ENCODE measurements around the gene ADCY10. TPM values are rescaled to one million over a fixed set of nuclear protein-coding genes. Genes with fewer than 3 reads are reported as not detected.

ADCY10 gene
- total RNA-seq, 1 donor from 2014 or later: 1.9 TPM

DNA sequence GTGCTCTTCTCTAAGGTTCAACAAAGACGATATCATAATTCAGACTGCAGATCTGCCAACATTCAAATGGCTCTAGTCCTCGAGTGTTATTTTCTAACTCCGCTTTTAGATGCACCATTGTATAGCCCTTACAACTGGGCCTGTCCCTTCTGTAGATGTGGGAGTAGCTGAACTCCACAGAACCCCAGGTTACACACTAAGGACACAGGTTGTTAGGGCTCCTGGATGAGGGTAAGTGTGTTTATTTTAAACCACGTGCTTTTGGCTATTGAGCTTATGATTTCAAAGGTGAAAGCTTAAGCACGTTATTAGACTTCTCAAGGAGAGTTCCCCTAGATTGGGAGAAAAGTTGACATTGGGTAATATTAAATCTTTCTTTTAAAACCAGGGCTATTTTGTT lies 127.4 kb downstream of the ADCY10 start:
- no peak for DNase-seq (ENCODE audit: low spot score)

DNA sequence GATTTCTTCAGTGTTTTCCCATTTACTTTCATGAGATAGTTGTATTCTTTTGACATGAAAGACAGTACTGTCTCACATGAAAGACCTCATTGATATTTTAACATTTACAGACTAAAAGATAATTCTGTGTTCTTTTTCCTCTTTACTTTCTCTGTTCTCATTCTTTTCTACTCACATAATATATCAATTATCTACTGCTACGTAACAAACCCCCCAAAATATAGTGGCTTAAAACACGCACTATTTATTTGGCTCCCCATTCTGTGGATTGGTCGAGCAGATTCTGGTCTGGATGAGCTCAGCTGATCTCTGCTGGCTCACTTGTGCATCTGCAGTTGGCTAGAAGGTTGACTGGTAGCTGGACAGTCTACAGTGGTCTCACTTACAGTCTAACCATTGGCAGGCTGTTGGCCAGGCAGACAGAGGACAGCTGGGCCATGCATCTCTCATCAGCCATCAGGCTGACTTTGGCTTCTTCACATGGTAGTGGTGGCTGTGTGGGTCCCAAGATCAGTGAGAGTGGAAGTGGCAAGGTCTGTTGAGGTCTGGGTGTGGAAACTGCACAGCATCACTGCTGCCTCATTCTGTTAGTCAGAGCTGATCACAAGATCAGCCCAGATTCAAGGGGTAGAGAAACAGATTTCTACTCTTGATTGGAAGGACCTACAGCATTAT lies 128.9 kb downstream of the ADCY10 start:
- no peak for DNase-seq (ENCODE audit: low spot score)

DNA sequence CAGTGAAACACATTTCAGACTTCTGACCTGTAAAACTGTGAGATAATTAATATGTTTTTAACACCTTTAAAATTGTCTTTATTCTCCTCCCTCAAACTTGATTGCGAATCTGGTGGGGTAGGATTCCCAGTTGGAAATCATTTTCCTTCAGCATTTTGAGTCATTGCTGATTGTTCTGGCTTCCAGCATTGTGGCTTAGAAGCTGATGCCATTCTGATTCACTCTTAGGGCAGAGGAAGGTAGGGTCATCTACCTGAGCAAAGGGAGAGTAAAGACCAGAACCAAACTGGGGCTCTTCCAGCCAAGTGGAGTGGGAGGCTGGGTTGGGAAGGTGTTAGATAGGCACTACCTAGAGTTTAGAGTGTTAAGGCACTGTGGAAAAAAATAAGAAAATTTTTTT lies 131.0 kb downstream of the ADCY10 start:
- no peak for DNase-seq (ENCODE audit: low spot score)

DNA sequence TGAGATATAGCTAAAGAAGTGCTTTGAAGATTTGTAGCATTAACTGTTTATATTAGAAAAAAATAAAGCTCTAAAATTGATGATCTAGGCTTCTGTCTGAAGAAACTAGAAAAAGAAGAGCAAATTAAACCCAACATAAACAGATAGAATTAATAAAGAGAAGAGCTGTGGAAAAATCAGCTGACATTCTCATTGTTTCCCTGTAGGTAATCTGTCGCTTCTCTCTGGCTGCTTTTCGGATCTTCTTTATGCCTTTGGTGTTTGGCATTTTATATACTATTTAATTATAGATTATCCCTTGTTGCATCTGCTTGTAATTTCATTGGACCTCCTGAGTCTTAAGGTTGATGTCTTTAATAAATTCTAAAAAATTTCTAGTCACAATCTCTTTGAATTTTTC lies 132.4 kb downstream of the ADCY10 start:
- no peak for DNase-seq (ENCODE audit: low spot score)

DNA sequence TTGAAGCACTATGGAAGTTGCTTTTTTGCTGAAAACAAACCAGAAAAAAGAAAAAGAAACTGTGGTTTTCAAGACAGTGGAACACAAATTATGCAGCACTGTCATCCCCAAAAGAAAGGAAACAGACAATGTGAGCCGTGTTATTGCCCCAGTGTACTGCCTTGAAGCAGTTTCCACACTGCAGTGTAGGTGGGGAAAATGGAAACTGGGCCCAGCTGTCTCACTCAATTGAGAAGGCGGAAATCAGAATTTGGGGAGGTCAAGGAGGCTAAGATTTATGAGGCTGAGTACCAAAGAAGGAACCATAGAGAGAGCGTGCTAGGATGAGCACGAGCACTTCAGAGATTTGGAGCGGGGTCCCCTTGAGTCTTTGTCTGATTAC lies 136.7 kb downstream of the ADCY10 start:
- DNase-seq (ENCODE audit: low spot score): no peak

DNA sequence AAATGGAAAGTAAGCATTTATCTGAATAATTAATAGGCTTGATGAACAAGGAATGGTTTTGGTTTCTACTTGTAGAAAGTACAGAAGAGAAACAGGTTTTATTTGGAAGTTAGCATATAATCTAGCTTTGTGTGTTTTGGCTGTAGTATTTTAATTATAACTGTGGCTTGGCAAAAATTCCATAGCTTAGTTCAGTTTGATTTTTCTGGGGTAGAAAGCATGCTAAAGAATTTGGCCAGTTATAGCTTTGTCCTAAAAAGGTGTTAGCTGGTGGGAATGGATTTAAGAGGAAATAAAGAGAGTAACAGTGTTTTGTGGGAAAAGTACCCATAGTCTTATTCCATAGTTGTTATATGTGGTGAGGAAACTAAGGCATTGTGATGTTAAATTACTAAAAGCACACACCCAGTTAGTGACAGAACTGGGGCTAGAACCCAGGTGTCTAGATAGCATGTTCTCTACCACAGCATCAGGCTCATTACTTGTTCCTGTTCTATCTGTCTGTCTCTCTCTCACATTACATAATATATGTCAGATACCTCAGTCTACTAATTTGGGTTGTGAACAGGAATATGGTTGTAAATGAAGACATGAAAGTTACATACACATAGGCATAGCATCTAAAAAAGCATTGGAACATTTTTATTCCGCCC lies 137.2 kb downstream of the ADCY10 start:
- no peak for DNase-seq (ENCODE audit: low spot score)

DNA sequence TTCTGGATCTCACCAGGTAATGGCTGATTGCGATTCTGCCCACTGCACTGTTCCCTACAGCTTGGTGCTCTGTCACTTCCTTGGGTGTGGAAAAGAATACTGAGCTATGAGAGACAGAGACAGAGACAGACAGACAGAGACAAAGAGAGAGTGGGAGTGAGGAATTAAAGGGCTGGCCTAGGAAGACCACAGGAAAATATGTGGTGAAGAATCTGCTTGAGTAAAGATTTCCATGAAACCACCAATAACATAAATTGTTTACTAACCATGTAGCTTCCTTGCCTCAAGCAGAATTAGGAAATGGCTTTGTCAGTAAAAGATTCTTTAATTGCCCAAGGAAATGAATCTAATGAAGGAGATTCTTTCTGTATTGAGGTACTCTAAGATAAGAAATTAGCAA lies 137.8 kb downstream of the ADCY10 start:
- DNase-seq (ENCODE audit: low spot score): no peak

DNA sequence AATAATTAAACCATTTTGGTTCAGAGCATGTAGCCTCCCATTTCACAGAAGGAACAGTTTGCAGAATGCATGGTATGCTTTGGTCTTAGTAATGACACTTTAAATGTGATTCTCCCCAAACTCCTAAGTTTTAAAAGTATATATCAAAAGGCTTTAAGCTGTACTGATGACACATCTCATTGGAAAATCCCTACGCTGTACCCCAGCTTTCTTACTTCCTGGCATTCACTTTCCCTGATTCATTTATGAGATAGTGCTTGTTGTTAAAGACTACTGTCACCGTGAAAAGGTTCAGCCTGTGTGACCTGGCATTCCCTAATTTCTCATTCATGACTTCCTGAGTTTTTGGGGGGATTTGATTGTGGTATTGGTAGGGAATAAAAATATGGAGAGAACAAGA lies 138.8 kb downstream of the ADCY10 start:
- no peak for DNase-seq (ENCODE audit: low spot score)

DNA sequence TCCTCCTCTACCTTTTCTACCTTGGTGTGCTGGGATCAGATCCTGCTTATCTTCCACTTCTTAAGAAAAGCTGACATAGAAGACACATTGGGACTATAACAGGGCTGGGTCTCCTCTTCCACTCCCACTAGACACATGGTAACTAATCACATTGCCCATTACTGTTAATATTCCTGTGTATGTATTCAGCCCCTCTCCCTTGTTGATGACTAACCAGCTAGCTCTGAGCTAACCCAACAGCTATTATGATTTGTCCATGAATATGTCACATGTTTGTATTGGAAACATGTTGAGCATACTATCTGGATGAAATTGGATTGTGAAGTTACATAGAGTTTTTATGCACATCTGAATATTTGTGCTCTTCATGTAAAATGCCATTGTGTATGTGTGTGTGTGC lies 139.2 kb downstream of the ADCY10 start:
- DNase-seq (ENCODE audit: low spot score): no peak

DNA sequence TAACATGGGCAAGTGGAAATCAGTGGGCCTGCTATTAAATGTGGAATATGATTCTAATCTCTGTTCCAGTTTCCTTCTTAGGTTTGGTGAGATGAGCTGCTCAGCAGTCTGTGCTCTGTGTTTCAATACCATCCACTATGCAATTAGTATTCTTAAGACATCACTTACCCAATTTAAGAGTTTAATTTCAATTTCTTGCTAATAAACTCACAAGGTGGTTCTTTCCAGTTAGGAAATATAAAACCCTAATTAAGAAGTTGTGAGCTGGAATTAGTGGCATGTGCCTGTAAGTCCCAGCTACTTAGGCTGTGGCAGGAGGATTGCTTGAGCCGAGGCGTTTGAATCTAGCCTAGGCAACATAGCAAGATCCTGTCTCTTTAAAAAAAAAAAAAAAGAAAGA lies 140.4 kb downstream of the ADCY10 start:
- no peak for DNase-seq (ENCODE audit: low spot score)

DNA sequence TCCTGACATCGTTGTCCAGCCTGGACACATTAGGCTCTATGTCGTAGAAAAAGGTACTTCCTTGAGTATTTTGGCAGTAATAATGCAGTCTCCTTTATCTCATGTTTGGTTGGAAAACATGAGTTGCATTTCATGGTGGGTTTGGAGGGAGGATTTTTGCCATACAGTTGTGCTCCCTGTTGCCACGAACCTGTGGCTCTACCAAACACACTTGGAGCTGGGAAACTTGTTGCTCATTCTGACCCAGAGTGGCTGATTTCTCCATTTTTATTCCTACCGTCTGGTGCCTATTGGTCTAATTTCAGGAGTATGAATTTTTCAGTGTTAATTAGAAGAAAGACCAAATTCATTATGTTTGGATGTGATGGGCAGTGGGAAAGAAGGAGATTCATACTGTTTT lies 141.5 kb downstream of the ADCY10 start:
- DNase-seq (ENCODE audit: low spot score): no peak

DNA sequence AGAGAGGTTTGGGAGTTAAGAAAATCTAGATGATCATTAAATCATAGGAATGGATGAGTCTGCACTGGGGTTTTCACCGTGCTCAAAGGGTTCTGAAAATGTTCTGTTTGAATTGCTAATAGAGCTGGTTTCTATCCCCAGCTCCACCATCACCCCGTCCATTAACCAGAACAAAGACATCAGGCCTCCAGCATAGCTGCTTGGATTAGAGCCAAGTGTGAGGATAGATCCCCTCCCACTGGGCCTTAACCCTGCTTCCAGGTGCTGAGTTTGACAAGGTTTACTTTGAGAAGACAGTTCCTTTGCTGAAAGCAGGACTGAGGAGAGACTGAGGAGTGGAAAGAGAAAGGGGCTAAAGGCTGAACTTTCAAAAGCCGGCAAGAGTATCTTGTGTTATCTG lies 143.8 kb downstream of the ADCY10 start:
- DNase-seq (ENCODE audit: low spot score): no peak

DNA sequence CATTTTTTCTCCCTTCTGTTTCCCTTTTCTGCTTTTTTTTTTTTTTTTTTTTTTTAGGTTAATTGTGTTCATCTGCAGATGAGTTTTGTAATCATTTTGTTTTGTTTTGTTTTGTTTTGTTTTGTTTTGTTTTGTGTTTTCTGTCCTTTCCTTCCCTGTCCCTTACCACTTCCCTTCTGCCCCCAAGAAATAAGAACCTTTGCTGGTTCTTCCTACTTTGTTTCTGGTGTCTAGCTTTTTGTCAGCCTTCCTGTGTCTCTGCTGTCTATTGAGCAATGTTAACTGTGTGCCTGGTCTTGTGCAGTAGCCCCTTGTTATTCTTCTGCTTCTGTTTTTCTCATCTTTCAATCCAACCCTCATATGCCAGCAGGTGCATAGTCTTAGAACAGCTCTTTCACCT lies 146.2 kb downstream of the ADCY10 start:
- no peak for DNase-seq (ENCODE audit: low spot score)

DNA sequence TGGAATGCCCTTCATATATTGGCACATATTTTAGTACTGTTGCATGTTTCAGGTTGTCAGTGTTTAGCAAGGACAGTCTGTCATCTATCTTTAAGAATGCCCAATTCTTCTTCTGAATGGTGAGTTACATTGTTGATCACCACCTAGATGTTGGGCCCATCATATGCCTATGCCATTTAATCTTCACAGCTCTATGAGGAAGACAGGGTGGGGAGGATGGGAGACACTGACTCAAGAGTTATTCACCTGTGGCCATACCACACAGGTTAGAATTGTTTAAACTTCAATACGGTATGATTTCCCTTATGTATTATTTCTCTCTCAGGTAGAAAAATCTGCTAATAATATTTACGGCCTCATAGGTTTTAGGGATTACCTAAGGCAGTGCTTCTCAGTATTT lies 147.4 kb downstream of the ADCY10 start:
- DNase-seq (ENCODE audit: low spot score): no peak

DNA sequence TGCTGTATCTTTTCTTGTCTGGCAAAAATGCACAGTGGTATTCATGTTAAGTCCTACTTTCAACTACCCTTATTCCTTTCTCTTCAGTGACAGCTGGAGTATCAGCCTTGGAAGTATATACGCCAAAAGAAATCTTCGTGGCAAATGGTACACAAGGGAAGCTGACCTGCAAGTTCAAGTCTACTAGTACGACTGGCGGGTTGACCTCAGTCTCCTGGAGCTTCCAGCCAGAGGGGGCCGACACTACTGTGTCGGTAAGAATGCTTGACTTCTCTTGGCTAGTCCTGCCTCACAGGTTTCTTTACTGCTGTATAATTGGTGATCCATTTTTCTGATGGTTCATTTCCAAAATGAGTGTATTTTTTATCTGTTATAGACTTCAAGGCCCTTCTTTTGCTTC lies 148.4 kb downstream of the ADCY10 start:
- no peak for DNase-seq (ENCODE audit: low spot score)

DNA sequence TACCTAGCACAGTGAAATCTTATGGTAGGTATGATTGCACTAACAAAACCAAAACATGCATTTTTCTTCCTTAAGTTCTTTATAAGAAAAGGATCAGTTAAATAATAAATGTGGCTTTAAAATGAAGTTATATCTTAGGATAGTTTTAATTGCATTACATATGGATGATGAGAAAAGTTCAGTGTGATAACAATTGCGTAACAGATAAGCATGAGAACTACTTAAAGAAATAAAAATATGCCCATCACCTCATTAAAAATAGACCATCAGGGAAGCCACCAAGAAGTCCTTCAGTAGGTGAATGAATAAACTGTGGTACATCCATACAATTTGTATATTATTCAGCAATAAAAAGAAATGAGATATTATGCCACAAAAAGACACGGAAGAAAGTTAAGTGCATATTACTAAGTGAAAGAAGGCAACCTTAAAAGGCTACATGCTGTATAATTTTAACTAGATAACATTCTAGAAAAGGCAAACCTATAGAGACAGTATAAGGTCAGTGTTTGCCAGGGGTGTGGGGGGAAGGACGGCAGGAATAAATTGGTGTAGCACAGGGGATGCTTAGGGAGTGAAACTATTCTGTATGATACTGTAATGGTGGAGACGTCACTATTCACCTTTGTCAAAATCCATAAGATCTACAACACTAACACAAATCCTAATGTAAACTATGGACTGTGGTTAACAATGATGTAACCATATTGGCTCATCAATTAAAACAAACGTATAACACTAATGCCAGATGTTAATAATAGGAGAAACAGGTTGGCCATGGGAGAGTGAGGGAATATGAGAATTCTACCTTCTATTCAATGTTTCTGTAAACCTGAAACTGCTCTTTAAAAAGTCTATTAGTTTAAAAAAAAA lies 149.2 kb downstream of the ADCY10 start:
- DNase-seq (ENCODE audit: low spot score): no peak

DNA sequence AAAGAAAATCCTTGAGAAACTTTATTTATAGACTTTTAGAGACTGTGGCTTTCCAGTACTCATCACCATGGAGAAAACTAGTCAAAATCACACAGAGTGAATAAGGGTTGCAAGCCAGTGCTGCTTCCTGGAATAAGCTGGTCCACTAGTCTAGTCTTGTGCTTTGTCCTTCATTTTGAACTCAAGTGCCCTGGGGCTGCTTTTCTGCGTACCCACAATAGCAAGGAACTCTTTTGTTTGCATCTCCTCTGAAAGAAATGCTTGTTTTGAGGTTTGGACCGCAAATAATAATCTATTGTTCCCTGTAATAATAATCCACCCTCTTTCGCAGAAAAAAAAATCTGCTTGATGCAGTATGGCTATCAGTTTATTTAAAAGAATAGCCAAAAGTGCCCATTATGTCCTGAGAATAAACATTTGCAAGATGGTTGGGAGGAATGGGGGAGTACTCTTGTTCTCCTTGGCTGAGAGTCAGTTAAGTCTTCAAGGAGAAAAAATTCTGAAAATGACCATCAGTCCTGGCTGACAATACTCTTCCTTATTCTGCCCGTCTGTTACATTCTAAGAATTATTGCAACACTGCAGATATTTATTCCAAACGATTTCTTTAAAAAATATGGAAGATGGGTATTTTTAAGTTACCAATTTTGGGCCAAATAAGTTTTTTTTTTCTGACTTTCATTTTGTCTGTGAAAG lies 150.3 kb downstream of the ADCY10 start:
- DNase-seq (ENCODE audit: low spot score): no peak

DNA sequence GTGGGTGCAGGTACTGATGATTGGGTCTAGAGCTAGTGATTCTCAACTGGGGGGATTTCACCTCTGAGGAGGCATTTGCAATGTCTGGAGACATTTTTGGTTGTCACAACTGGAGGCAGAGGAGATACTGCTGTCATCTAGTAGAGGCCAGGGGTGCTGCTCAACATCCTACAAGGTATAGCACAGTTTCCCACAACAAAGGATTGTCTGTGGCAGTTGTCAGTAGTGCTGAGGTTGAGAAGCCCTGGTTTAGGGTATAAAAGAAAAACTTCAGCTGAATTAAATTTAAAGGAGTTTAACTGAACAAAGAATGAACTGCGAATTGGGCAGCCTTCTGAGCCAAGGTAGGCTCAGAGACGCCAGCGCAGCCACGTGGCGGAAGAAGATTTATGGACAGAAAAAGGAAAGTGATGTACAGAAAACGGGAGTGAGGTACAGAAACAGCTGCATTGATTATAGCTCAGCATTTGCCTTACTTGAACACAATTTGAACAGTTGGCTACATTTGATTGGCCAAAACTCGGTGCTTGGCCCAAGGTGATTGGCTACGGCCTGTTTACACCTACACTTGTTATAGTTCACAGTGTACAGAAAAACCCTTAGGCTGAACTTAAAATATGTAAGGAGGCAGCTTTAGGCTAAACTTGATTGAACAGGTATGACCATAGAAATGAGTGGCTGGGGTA lies 151.7 kb downstream of the ADCY10 start:
- DNase-seq (ENCODE audit: low spot score): no peak

DNA sequence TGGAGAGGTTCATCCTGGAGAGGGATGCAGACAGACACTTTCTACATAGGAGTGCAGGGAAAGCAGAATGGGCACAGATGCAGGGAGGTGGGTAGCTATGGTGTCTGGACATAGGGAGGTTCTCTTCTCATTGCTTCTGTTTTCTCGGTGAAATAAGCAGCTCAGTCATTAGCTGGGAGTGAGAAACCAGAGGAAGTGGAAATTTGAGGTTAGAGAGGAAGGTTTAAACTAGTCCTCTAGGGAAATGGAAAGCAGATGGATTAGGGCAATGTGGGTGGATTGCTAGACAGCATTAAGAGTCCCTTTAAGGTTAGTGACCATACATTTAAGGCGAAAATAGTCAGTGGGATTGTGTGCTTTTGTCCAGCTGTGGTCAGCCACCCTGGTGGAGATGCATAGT lies 152.5 kb downstream of the ADCY10 start:
- DNase-seq (ENCODE audit: low spot score): no peak
